Upper lobe of left lung (tissue), 4 donors: ENCODE data around the gene IP6K2.

Experiments used
- CTCF ChIP-seq, 6 experiments: fragments of 450-650 bp in 4 of 6; fragments of 200-600 bp in 2 of 6; sonication (generic) in 2 of 6; IDR thresholded peaks; one replicate each; pipeline ENCODE4 v1.5.1; 2016 to 2019; ENCODE audit warnings: antibody characterized with exemption in 6 of 6
- POLR2AphosphoS5 ChIP-seq, 2 donors: sonication (generic); formaldehyde crosslinking; IDR thresholded peaks; one replicate each; pipeline ENCODE4 v1.5.1; 2017; ENCODE audit warnings: antibody characterized with exemption in 2 of 2

- no peak for TF ChIP-seq CTCF (IDR thresholded peaks at IDR 0.05)
- TF ChIP-seq POLR2AphosphoS5 (IDR thresholded peaks at IDR 0.05), result no peak
Measured at GRCh38 chr3:48693826-48694225, 23.2 kb downstream of the IP6K2 start.
